Activated T-cell treated with anti-CD3 and anti-CD28 coated beads, Interleukin-2, amount 50 U/mL, for 48 hours (primary cell): Measurements from ENCODE around the gene RAD51AP2.
"Not testable (repeated sequence)": the region's sequence is repeated elsewhere in the genome, so short reads cannot be mapped to it uniquely, and the experiment has no call there.

ENCODE experiments used
- DNase-seq, 2 experiments: peaks; one replicate each; pipeline ENCODE4 v3.0.0-alpha.2; 2020

Gene RAD51AP2

DNA sequence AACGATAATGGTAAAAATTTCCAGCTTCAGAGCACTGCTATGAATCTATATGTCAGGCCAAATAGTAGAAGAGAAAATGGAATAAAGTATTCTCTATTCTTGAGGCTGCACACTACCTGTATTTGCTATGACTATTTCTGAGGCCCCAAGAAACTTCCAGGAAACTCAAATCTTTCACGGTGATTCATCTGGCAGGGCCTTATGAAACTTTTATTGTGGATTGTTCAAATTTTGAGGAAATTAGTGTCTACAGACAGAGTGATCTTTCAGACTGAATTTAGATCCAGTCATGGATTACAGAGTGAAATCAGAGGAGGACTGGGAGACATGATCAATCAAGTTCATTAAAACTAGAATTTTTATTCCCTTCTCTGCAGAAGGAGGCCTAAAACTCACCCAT is 18.2 kb upstream of the RAD51AP2 start:
- DNase-seq = no peak

DNA sequence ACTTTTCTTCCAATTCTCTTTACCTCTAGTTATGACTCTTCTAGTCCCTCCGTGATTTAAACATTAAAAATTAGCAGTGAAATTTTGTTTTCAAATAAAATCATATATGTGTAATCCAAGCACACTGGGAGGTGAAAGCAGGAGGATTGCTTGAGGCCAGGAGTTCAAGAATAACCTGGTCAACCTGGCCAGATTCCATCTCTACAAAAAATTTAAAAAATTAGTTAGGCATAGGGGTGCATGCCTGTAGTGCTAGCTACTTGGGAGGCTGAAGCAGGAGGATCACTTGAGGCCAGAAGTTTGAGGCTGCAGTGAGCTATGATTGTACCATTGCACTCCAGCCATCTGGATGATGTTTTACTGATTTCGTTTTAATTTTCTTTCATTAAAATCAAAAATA is 15.3 kb upstream of the RAD51AP2 start:
- no peak for DNase-seq

DNA sequence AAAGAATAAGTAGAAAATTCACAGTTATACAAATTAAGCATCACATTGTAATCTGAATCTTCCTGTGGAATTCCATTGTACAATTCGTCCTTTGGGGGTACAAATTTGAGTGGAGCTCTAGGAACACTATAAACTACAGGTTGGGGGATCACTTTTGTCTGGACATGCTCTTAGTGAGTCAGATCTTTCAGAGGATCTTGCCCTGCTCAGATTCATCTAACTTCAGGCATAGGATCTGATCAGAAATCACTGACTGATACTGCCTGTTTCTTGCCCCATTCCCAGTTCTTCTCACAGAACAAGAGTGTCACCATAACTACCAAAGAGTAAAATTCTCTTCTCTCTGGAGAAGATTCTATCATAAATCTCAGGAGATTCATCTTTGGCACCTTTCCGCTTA is 11.5 kb upstream of the RAD51AP2 start:
- no peak for DNase-seq

DNA sequence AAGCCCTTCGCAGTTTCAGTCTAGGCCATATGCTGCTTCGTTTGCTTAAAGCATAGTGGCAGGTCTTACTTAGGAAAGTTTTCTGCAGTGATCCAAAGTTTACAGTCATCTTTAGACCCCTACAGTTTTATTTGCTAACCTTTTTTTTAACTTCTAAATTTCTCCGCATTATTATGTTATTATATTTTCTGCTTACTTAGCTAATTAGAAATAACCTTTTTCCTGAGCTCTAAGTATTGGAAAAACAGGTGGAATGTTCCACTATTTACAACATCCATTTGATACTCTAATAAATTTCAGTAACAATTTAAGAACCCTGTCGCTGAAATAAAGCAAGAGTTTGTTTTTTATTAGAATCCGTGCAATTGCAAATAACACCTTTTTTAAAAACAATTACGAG is 4.1 kb upstream of the RAD51AP2 start:
- no peak for DNase-seq

DNA sequence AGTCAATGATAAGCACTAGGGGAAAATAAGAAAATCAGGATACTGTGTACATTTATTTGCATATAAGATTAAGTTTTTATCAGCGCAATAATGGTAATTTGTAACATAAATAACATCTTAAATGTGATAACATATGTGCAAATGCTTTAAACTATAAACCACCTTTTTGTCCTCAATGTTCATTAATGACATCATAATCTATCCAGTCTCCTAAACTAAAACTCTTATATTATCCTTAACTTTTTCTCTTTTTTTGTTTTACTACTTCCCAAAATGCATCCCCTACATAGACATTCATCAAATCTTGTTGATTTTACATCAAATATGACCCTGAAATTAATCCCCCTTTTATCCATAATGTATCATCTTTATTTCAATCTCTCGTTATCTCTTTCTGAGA is 3.4 kb upstream of the RAD51AP2 start:
- DNase-seq = no peak

DNA sequence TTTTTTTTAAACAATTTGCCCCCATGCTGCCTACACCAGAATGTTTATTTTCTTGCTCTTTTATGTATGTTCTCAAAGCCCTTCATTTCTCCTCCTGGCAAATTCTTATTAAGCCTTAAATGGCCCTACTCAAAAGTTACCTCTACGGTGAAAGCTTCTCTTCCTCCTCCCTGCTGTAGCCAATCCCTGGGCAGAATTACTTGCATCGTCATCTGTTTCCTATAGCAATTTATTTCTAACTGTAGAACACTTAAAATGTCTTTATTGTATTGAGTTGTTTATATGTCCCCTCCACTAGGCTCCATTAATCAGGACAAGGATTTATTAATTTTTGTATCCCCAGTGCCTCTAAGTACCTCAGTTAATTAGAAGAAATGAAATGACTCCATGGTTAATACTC is 2.5 kb upstream of the RAD51AP2 start:
- no peak for DNase-seq

DNA sequence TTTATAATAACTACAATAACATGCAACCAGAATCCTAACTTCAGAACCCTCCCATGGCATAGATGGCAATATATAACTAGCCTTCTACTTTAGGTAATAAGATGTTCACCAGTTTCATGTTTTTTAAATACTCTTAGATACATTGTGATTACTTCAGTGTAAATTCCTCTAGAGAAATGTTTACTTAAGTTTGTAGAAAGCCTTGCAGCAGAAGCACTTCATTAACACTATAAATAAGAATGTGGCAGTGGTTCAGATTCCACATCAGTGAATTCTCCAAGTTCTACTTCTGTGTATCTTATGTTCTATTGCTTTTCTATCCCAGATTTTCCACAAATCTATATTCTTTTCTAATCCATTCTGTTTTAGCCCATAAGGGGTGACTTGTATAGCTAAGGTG is 1.2 kb upstream of the RAD51AP2 start:
- no peak for DNase-seq

DNA sequence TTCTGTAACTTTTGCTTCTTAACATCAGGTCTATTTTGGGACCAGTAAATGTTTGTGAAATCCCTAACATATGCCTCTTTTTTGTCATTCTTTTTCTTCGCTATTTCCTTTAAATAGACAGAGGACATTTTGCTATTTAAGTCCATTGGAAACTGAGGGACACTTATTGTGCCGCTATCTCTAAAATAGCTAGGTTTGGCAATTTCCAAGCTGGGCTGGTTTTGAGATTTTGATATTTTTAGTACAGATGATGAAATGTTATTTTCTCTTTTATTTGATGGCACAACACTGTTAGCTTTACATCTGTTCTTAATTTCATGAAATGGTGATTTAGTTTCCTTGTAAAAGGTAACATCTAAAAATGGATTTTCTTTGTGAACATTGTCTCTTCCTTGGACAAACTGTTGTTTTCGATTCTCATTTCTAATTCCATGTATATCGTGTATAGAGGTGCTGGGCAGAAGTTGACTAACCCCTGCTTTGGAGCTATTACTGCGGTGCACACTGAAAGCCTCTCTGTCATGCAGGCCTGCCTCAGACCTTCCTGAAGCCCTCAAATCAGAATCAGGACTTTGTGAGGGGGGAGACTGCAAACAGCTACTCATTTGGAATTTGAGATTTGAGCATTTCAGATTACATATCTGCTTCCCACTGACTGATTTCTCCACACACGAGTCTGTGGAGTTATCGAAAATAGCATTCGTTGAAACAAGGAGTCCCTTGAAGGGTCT is 594 bp downstream of the RAD51AP2 start:
- no peak for DNase-seq

DNA sequence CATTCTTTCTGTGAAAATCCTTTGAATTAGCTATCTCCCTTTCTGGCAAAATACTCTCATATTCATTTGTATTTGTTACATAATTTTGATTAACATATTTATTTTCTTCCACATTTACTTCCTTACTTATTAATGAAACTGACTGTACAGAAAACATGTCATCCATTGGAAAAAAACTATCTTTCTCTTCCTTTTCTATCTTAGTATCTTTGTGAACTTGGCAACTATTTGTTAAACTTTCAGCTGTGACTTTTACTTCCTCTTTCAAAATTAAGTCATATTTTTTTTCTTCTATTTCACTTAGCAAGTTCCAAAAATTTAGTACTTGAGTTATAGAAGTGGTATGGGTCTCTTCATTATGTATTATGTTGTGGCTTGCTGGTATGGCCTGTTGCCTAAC is 2.6 kb downstream of the RAD51AP2 start:
- no peak for DNase-seq

DNA sequence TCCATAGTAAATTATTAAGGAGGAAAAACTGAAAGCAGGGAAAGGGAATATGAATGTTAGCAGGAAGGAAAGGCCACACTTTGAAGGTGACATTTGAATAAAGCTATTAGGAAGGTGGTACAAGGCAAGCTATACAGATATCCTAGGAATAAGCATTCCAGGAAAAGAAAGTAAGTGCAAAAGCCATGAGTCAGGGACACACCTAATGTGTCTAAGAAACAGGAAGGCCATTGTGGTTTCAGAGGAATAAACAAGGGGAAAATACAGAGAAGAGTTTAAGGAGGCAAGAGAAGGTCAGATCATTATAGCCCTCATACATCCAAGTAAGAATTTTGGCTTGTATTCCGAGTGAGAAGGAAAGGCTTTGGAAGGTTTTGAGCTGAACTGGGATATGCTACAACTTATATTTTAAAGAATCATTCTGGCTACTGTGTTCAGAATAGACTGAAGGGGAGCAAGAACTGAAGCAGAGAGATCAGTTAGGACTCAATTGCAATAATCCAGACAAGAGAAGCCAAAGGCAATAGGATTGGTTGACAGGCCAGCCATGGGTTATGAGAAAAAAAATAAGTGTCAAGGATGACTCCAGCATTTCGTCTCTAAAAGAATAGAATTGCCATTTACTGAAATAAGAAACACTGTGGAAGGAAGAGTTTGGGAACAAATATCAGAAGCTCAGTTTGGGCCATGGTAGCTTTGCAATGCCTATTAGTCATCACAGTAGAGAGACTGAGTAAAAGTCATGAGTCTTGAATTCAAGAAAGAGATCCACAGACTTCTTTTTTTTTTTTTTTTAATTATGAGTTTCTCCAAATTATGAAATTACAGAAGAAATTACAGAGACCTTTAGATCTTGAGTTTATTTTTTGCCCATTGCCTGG is 11.3 kb downstream of the RAD51AP2 start:
- no peak for DNase-seq

DNA sequence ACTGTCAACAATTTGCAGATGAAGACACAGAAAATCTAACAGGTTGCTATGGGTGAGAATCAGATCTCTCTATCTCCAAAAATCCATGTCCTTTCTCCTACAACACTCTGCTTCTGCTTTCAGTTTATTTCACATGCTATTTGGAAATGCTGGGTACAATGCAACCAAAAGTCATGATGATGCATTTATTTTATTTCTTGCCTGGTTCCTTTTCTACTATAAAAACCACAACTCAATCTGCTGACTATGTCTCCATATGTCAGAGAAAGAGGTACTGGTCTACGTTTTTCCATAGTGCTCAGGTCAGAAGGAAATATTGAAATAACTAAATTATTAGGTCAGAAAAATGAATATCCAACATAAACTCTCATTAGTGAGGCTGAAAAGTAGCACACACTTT is 20.5 kb downstream of the RAD51AP2 start:
- no peak for DNase-seq

DNA sequence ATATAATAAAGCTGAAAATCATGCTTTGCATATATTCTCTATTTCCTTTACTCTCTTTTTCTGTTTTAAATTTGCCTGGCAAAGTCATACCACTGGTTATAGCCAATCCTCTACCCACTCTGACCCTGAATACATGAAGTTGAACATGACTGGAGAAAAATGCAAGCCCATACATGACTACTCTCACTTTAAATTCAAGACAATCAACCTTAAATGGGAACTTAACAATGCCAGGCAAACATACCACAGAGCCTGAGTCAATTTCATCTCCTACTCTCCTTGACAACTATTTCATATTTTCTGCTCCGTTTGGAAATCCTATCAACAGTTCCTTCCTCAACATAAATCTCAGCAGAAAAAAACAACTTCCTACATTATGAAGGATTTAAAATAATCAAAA is 22.6 kb downstream of the RAD51AP2 start:
- DNase-seq = no peak

DNA sequence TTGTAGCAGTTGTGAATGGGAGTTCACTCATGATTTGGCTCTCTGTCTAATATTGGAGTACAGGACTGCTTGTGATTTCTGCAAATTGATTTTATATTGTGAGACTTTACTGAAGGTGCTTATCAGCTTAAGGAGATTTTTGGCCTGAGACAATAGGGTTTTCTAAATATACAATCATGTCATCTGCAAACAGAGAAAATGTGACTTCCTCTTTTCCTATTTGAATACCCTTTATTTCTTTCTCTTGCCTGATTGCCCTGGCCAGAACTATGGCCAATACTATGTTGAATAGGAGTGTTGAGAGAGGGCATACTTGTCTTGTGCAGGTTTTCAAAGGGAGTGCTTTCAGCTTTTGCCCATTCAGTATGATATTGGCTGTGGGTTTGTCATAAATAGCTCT is 28.1 kb downstream of the RAD51AP2 start:
- DNase-seq = not testable (repeated sequence)

DNA sequence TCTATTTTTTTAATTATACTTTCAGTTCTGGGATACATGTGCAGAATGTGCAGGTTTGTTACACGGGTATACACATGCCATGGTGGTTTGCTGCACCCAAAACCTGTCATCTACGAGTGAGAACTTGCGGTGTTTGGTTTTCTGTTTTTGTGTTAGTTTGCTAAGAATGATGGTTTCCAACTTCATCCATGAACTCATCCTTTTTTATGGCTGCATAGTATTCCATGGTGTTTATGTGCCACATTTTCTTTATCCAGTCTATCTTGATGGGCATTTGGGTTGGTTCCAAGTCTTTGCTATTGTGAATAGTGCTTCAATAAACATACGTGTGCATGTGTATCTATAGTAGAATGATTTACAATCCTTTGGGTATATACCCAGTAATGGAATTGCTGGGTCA is 29.6 kb downstream of the RAD51AP2 start:
- not testable (repeated sequence) for DNase-seq

DNA sequence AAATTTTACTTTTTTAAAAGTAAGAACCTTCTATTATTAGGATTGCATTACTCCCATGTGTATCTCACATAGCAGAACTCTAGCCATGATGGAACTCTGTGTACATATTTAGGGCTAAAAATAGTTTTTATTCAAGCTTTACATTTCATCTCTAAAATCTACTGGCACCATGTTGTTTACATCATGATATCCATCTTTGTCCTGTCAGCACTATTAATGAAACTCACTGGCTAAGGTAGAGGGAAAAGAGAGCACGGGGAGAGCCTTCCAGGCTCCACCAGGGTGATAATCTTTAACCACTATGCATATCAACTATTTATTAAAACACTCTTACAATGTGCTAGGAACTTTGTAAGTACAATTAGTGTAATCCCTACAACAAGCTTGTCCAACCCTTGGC is 34.7 kb downstream of the RAD51AP2 start:
- no peak for DNase-seq

DNA sequence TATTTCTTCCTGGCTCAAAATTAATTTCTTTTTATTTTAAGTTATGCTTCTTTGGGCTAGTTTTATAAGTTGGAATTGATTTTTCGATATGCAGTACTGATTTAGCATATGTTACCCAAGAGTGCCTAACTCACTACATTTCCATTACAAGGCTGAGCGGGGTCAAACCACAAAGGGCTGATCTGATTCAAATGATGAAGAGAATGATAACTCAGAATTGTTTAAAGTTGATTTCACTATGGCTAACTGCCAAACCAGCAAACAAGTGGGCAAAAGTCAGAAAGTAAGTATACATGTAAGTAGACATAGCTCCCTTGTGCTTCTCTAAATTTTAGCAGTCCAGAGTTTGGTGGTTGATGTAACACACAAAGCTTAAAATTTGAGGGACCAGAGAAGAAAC is 35.6 kb downstream of the RAD51AP2 start:
- DNase-seq = no peak

DNA sequence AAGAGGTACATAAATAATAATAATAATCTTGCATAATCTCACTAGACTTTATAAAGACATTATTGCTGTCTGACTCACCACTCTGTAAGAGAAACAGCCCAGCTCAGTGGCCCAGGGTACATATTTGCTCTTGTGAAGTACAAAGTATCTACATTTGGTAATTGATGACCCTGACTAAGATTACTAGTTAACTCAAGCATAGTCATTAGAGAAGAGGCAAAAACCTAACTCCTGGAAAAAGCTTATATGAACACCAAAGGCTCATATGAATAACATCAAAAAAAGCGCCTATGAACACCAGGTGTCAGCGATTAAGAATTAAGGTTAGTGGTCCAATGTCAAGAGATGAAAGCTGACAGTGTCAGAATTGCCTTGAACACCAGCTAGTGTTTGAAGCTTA is 38.4 kb downstream of the RAD51AP2 start:
- DNase-seq = no peak

DNA sequence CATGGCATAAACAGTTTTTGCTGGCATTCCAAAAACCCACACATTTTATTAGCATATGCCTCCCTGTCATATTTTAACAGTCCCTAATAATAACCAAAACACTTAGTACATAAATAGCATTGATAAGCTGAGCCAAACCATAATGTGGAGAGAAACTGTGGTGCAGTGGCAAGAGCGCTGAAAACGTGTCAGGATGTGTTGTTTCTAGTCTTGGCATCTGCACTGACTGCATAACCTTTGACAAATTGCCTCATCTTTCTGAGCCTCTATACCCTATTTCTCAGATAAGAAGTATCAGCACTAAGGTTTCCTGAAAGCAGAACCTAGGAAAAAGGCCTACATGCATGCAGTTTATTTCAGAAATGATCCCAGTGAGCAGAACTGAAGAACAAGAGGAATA is 41.4 kb downstream of the RAD51AP2 start:
- DNase-seq = no peak

DNA sequence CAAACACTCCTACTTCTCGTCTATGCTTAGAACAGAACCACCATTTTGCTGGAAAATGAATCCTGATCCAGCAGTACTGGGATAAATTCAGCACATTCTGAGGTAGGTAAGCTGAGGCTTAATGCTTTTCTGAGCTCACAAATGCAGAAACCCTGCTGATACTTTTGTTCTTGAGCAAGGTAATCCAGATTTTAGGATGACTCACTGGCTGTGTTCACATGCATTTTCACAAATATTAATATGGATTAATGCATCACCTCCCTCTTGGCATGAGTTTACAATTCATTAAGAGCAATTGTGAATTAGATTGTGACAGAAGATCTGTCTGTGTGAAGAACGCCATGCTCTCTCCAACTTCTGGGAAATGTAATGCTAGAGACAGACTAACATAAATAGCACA is 42.2 kb downstream of the RAD51AP2 start:
- no peak for DNase-seq

DNA sequence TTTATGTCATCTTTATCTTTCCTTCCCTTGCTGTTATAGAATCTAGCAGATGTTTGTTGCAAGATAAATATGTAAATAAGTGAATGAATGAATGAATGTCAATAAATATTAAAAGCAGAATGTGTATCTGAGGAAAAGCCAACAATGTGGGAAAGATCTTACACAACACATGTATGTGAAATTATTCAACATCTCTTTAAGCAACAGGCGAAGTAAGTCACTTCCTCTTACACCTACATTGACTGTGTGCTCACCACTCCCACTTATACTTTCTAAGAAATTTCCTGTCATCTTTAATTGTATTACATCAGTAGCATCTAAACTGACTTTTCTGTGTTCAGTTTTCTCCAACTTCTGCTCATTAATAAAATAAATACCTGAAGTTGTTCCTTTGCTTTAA is 43.0 kb downstream of the RAD51AP2 start:
- no peak for DNase-seq

DNA sequence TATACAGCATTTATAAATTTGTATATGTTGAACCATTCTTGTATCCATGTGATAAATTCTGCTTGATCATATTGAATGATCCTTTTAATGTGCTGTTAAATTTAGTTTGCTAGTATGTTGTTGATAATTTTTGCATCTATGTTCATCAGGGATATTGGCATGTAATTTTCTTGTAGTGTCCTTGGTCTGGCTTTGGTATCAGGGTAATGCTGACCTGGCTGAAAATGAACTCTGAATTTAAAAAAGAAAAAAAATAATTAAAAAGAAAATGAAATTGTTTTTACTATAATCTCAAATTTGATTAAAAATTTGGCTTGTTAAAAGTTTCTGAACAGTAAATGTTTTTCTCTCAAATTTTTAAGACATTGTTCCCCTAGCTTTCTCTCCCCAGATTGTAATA is 46.3 kb downstream of the RAD51AP2 start:
- DNase-seq = no peak

DNA sequence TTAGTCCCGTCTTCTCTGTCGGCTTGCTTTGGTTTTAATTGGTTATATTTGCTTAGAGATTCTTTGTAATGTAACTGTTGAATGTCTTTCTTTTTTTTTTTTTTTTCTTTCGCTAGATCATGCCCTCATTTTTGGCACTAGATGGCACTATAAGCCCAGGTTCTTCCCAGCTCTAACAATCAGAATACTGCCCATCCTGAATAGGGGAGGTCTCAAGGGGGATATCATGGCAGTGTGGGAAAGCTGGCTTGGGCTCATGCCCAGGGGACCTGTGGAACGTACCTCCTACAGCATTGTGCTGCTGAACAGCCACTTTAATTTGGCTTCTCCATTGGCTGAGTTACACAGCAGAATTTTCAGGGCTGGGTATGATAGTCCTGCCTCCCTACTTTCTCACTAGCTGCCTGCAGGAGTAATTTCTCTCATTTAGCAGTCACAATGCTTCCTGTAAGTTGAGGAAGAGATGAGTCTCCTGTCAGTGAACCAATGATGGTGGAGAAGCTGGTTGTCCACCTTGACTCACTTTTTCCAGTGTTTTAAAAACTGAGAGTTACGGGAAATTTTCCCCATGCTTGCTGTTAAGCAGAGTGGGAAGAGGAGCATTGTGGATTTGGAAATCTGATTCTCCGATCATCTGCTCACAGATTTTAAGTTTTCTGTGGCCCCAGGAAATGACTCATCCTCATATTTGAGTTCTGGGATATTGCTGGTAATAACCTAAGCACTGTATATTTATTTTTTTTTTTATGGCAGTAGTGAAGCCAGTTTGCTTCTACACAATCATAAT is 47.2 kb downstream of the RAD51AP2 start:
- DNase-seq = no peak

DNA sequence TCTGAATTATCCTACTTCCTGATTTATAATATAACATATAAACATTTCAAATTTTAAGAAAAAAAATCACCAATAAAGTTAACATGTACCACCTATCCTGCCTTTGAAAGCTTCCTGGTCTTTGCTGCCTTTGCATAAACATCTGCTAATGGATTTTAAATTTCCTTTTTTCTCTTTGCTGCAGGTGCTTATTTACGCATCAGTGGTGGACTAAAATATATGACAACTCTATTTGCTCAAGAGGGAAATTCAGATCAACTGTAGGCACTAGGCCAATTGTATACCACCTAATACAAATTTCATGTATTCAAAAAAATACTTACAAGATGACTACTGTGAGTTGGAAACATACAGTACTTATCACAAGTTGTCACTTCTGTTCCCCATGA is 57.2 kb downstream of the RAD51AP2 start:
- no peak for DNase-seq
